IMR-90 (cell line): ENCODE results near the gene NUDT16. TPM values are rescaled to one million over a fixed set of nuclear protein-coding genes. Genes with fewer than 3 reads are reported as not detected.

Source experiments
- ATAC-seq: fragments of 200-7000 bp; cut with Tn5 transposase; 2 replicates; pipeline ENCODE4 v1.9.1; 2020; ENCODE audit warnings: low read depth, mild to moderate bottlenecking, moderate library complexity
- BruUV-seq: library from RNA; stranded (reverse); fragments of 400-500 nt; replicated peaks from 2 replicates; lab custom pipeline; 2021; lab: Mats Ljungman, UMichigan
- CTCF ChIA-PET: fragments of 300-600 bp; formaldehyde crosslinking; extraction: SDS; loops from one replicate; lab custom pipeline; 2021; ENCODE audit warnings: antibody characterized with exemption; lab: Yijun Ruan, JAX
- POLR2A ChIA-PET: fragments of 300-600 bp; sonication (Branson Sonifier 250); formaldehyde crosslinking; loops from one replicate; lab custom pipeline; 2022; ENCODE audit warnings: antibody characterized with exemption; ENCODE audit not compliant: unreplicated experiment; lab: Charles Lee
- DNase-seq: peaks from one replicate; pipeline ENCODE4 v3.0.0; 2013
- H2AFZ ChIP-seq: replicated peaks from 2 replicates; pipeline ENCODE3; 2013; ENCODE audit warnings: low read length, mild to moderate bottlenecking; ENCODE audit not compliant: poor library complexity
- H2AK5ac ChIP-seq: 2 replicates; pipeline ENCODE4 v1.6.1; 2013; ENCODE audit warnings: low read depth, low read length, inconsistent platforms
- H2AK9ac ChIP-seq: replicated peaks from 2 replicates; pipeline ENCODE3; 2013; ENCODE audit warnings: mild to moderate bottlenecking, low read depth, low read length, moderate library complexity; ENCODE audit not compliant: poor library complexity
- H2BK120ac ChIP-seq: 2 replicates; pipeline ENCODE4 v1.6.1; 2013; ENCODE audit warnings: low read depth, low read length, inconsistent platforms
- H2BK15ac ChIP-seq: 3 replicates; pipeline ENCODE4 v1.6.1; 2013; ENCODE audit warnings: low read depth, low read length, inconsistent platforms
- H2BK20ac ChIP-seq: 2 replicates; pipeline ENCODE4 v1.6.1; 2013; ENCODE audit warnings: low read depth, mild to moderate bottlenecking, inconsistent platforms, low read length, moderate library complexity
- H2BK5ac ChIP-seq: 2 replicates; pipeline ENCODE4 v1.6.1; 2013; ENCODE audit warnings: mild to moderate bottlenecking, low read depth, low read length, inconsistent platforms; ENCODE audit not compliant: poor library complexity, severe bottlenecking
- H3K14ac ChIP-seq: replicated peaks from 2 replicates; pipeline ENCODE4 v1.6.1; 2013; ENCODE audit warnings: low read depth, low read length, inconsistent platforms
- H3K18ac ChIP-seq: 2 replicates; pipeline ENCODE4 v1.6.1; 2013; ENCODE audit warnings: low read depth, low read length, control low read depth
- H3K23ac ChIP-seq: 2 replicates; pipeline ENCODE4 v1.6.1; 2013; ENCODE audit warnings: low read depth, low read length, inconsistent platforms
- H3K27ac ChIP-seq: 2 replicates; pipeline ENCODE4 v1.5.1; 2013; ENCODE audit warnings: mild to moderate bottlenecking, control low read depth, low read length; ENCODE audit not compliant: insufficient read depth
- H3K27me3 ChIP-seq: 2 replicates; pipeline ENCODE4 v1.6.1; 2013; ENCODE audit warnings: low read length; ENCODE audit not compliant: control insufficient read depth, insufficient read depth
- H3K36me3 ChIP-seq: 2 replicates; pipeline ENCODE4 v1.6.1; 2013; ENCODE audit warnings: low read length, mixed read lengths; ENCODE audit not compliant: control insufficient read depth, insufficient read depth
- H3K4ac ChIP-seq: 2 replicates; pipeline ENCODE4 v1.6.1; 2013; ENCODE audit warnings: low read depth, low read length, inconsistent platforms
- H3K4me1 ChIP-seq: 2 replicates; pipeline ENCODE4 v1.6.1; 2013; ENCODE audit warnings: low read length, mixed read lengths; ENCODE audit not compliant: control insufficient read depth, insufficient read depth
- H3K4me2 ChIP-seq: 2 replicates; pipeline ENCODE4 v1.6.1; 2013; ENCODE audit warnings: low read depth, mild to moderate bottlenecking, control low read depth, low read length, moderate library complexity
- H3K4me3 ChIP-seq: 2 replicates; pipeline ENCODE4 v1.5.1; 2013; ENCODE audit warnings: low read depth, mild to moderate bottlenecking, control low read depth, low read length, moderate library complexity; ENCODE audit not compliant: insufficient read depth
- H3K56ac ChIP-seq: 2 replicates; pipeline ENCODE4 v1.6.1; 2013; ENCODE audit warnings: low read length, inconsistent platforms; ENCODE audit not compliant: insufficient read depth; ENCODE audit errors: extremely low read depth
- H3K79me1 ChIP-seq, 2 experiments: 2 replicates each; pipeline ENCODE4 v1.6.1; 2013; ENCODE audit warnings: low read length in 2 of 2, inconsistent platforms in 1 of 2, low read depth in 1 of 2
- H3K9ac ChIP-seq: 2 replicates; pipeline ENCODE4 v1.6.1; 2013; ENCODE audit warnings: low read depth, low read length, control low read depth
- H3K9me1 ChIP-seq: 2 replicates; pipeline ENCODE4 v1.6.1; 2013; ENCODE audit warnings: low read length, inconsistent platforms; ENCODE audit not compliant: insufficient read depth
- H3K9me3 ChIP-seq: 2 replicates; pipeline ENCODE4 v1.6.1; 2013; ENCODE audit warnings: low read length; ENCODE audit not compliant: control insufficient read depth, insufficient read depth
- H4K20me1 ChIP-seq: 2 replicates; pipeline ENCODE4 v1.6.1; 2013; ENCODE audit warnings: low read length, inconsistent platforms; ENCODE audit not compliant: insufficient read depth
- H4K5ac ChIP-seq: 2 replicates; pipeline ENCODE4 v1.6.1; 2013; ENCODE audit warnings: mild to moderate bottlenecking, low read depth, low read length, control low read depth
- H4K8ac ChIP-seq, 2 experiments: 2 replicates each; pipeline ENCODE4 v1.6.1; 2013; ENCODE audit warnings: low read depth in 2 of 2, low read length in 2 of 2, control low read depth in 1 of 2, inconsistent platforms in 1 of 2
- H4K91ac ChIP-seq: 2 replicates; pipeline ENCODE4 v1.6.1; 2013; ENCODE audit warnings: low read depth, low read length, inconsistent platforms; ENCODE audit not compliant: insufficient read depth
- BHLHE40 ChIP-seq: fragments of 150-350 bp; IDR thresholded peaks from 2 replicates; pipeline ENCODE4 v1.6.1; 2016; ENCODE audit warnings: mild to moderate bottlenecking, low read depth, low read length
- CHD1 ChIP-seq: IDR thresholded peaks from 2 replicates; pipeline ENCODE4 v1.6.1; 2012; ENCODE audit warnings: low read depth, low read length, improper control_type of control experiment
- CTCF ChIP-seq: conservative IDR thresholded peaks from 2 replicates; pipeline ENCODE4 v1.5.1; 2012; ENCODE audit warnings: mild to moderate bottlenecking, low read depth, low read length, improper control_type of control experiment
- ELK1 ChIP-seq: fragments of 150-350 bp; IDR thresholded peaks from 2 replicates; pipeline ENCODE4 v1.6.1; 2016; ENCODE audit warnings: low read depth, mild to moderate bottlenecking, low read length, moderate library complexity, borderline replicate concordance
- FOS ChIP-seq: fragments of 150-350 bp; IDR thresholded peaks from 2 replicates; pipeline ENCODE4 v1.6.1; 2016; ENCODE audit warnings: low read depth, low read length
- MAFK ChIP-seq: IDR thresholded peaks from 2 replicates; pipeline ENCODE4 v1.6.1; 2012; ENCODE audit warnings: low read depth, low read length, improper control_type of control experiment
- MAZ ChIP-seq: IDR thresholded peaks from 2 replicates; pipeline ENCODE4 v1.6.1; 2012; ENCODE audit warnings: low read depth, mild to moderate bottlenecking, low read length, improper control_type of control experiment, moderate library complexity, borderline replicate concordance
- MXI1 ChIP-seq: IDR thresholded peaks from 2 replicates; pipeline ENCODE4 v1.6.1; 2012; ENCODE audit warnings: low read depth, mild to moderate bottlenecking, low read length, moderate library complexity, borderline replicate concordance
- NFE2L2 ChIP-seq: fragments of 150-350 bp; IDR thresholded peaks from 2 replicates; pipeline ENCODE4 v1.6.1; 2016; ENCODE audit warnings: low read depth, mild to moderate bottlenecking, low read length
- POLR2A ChIP-seq: IDR thresholded peaks from 2 replicates; pipeline ENCODE4 v1.6.1; 2012; ENCODE audit warnings: mild to moderate bottlenecking, low read depth, low read length
- RAD21 ChIP-seq: IDR thresholded peaks from 2 replicates; pipeline ENCODE4 v1.6.1; 2012; ENCODE audit warnings: low read length, improper control_type of control experiment
- RFX5 ChIP-seq: IDR thresholded peaks from 2 replicates; pipeline ENCODE4 v1.8.0; 2012; ENCODE audit warnings: low read depth, mild to moderate bottlenecking, low read length, moderate library complexity
- SMC3 ChIP-seq: fragments of 150-350 bp; IDR thresholded peaks from 2 replicates; pipeline ENCODE4 v1.6.1; 2016; ENCODE audit warnings: low read depth, mild to moderate bottlenecking, antibody characterized with exemption, low read length, moderate library complexity
- USF2 ChIP-seq: fragments of 150-350 bp; IDR thresholded peaks from 2 replicates; pipeline ENCODE4 v1.6.1; 2017; ENCODE audit warnings: mild to moderate bottlenecking, antibody characterized with exemption, low read length, low read depth
- WGBS, 2 experiments: methylation state at CpG; one replicate each; pipeline versions ENCODE4 v1.1.5 to v1.1.7; 2013; ENCODE audit warnings: missing lambda C conversion rate in 2 of 2; ENCODE audit not compliant: insufficient read length in 1 of 2; ENCODE audit errors: extremely low coverage in 2 of 2; 5-methylcytosine and 5-hydroxymethylcytosine counted together
- dilution Hi-C: fragments of 300-500 bp; cut with HindIII; formaldehyde crosslinking; loops from one replicate; pipeline ENCODE4 v1.14.3; 2018; ENCODE audit warnings: low sequenced_read_pairs; ENCODE audit not compliant: unreplicated experiment
- in situ Hi-C: fragments of 300-500 bp; cut with MboI; formaldehyde crosslinking; loops from 3 replicates; pipeline ENCODE4 v1.14.3; 2019; ENCODE audit warnings: low sequenced_read_pairs, inconsistent platforms, mixed read lengths
- intact Hi-C: fragments of 100-400 bp; cut with micrococcal nuclease; formaldehyde crosslinking; loops from 2 replicates; pipeline ENCODE4 v1.10.0; 2022
- polyA plus RNA-seq, 3 experiments: library from polyadenylated mRNA; depleted of rRNA; stranded (reverse); fragments of >200 nt; gene quantifications; 2 replicates each; pipeline ENCODE4 v1.2.3, GENCODE V29; 2012; ENCODE audit warnings: low replicate concordance in 1 of 3
- total RNA-seq: library from RNA; depleted of rRNA; stranded (reverse); fragments of >200 nt; gene quantifications from 2 replicates; pipeline ENCODE4 v1.2.3, GENCODE V29; 2012

The NUDT16 gene
- total and polyA plus RNA-seq, 2 of the 4 experiments (the other 2 are of a cell fraction): 8.9 to 10.4 TPM

- no peak for TF ChIP-seq BHLHE40
- TF ChIP-seq MXI1: no peak
- no peak for TF ChIP-seq MAFK
- no peak for TF ChIP-seq USF2
These were observed 27.6 kb upstream of the NUDT16 start (continued) for GRCh38 chr3:131353986-131354385.

GRCh38 chr3:131356006-131356595 lies 25.5 kb upstream of the NUDT16 start:
- H3K56ac ChIP-seq: no peak overlapping the region
- H3K9ac ChIP-seq: no peak overlapping the region
- no peak overlapping the region for H2BK5ac ChIP-seq
- no peak overlapping the region for H3K27ac ChIP-seq
- in situ Hi-C loops (no loop called here), intact Hi-C loops (no loop called here), dilution Hi-C loops (no loop called here)
- no peaks in the 10 kb centered on the region for H3K27me3 ChIP-seq
- H2AFZ ChIP-seq: no peak overlapping the region
- no peak overlapping the region for H3K23ac ChIP-seq
- no peaks in the 10 kb centered on the region for H3K4me1 ChIP-seq
- no peak overlapping the region for H4K5ac ChIP-seq
- H3K36me3 ChIP-seq: no peaks in the 10 kb centered on the region
- no peaks in the 10 kb centered on the region for H3K9me3 ChIP-seq
- H3K14ac ChIP-seq: no peak overlapping the region
- WGBS, 2 experiments: no CpG with 5 or more reads among the region's 5 CpGs
- H3K4me3 ChIP-seq: no peak overlapping the region
- H4K20me1 ChIP-seq: no peaks in the 10 kb centered on the region
- no peak overlapping the region for H2BK20ac ChIP-seq
- CTCF ChIA-PET: no interaction called here
- no peak overlapping the region for H2AK5ac ChIP-seq
- no peak overlapping the region for H4K8ac ChIP-seq
- no peak overlapping the region for H4K91ac ChIP-seq
- ATAC-seq: peak; percentile 24; the same call in 1 of the 2 replicates
- POLR2A ChIA-PET: no interaction called here
- H3K18ac ChIP-seq: no peak overlapping the region
- no peak overlapping the region for H3K4ac ChIP-seq
- H2AK9ac ChIP-seq: no peak overlapping the region
- H3K79me1 ChIP-seq: no peaks in the 10 kb centered on the region
- peak; percentile 17 for DNase-seq
- no peak overlapping the region for H2BK120ac ChIP-seq
- no peaks in the 10 kb centered on the region for H3K9me1 ChIP-seq
- BruUV-seq: no TSS peak
- no peak overlapping the region for H3K4me2 ChIP-seq
- H2BK15ac ChIP-seq: no peak overlapping the region
- TF ChIP-seq CHD1 (no peak), CTCF (no peak), FOS (no peak), BHLHE40 (no peak), RAD21 (no peak), MAZ (no peak), SMC3 (no peak), POLR2A (no peak), ELK1 (no peak), NFE2L2 (no peak), RFX5 (no peak)
